Trophoblast cell (in vitro differentiated cells and primary cell): ENCODE data around the gene UQCR11.

Experiments
- DNase-seq, 2 donors: peaks; one replicate each; pipeline ENCODE4 v3.0.0-alpha.2; 2016
- H2AFZ ChIP-seq: 2 replicates; pipeline ENCODE4 v1.6.1; 2013; ENCODE audit warnings: low read length, moderate library complexity, mild to moderate bottlenecking; ENCODE audit not compliant: insufficient read depth, poor library complexity
- H2AK5ac ChIP-seq: 2 replicates; pipeline ENCODE4 v1.6.1; 2013; ENCODE audit warnings: mild to moderate bottlenecking, low read length
- H2BK120ac ChIP-seq: 2 replicates; pipeline ENCODE4 v1.6.1; 2013; ENCODE audit warnings: low read length, mild to moderate bottlenecking, moderate library complexity; ENCODE audit not compliant: insufficient read depth, poor library complexity
- H2BK12ac ChIP-seq: 2 replicates; pipeline ENCODE4 v1.6.1; 2013; ENCODE audit warnings: mild to moderate bottlenecking, low read length, moderate library complexity
- H2BK5ac ChIP-seq: 2 replicates; pipeline ENCODE4 v1.6.1; 2013; ENCODE audit warnings: low read length, low read depth, moderate library complexity, mild to moderate bottlenecking; ENCODE audit not compliant: poor library complexity
- H3K14ac ChIP-seq: 2 replicates; pipeline ENCODE4 v1.6.1; 2013; ENCODE audit warnings: mild to moderate bottlenecking, low read length
- H3K18ac ChIP-seq: 2 replicates; pipeline ENCODE4 v1.6.1; 2013; ENCODE audit warnings: mild to moderate bottlenecking, low read length
- H3K23ac ChIP-seq: 2 replicates; pipeline ENCODE4 v1.6.1; 2013; ENCODE audit warnings: low read length
- H3K27ac ChIP-seq: 2 replicates; pipeline ENCODE4 v1.5.1; 2013; ENCODE audit warnings: low read depth, mild to moderate bottlenecking, inconsistent platforms, low read length, moderate library complexity
- H3K27me3 ChIP-seq: 2 replicates; pipeline ENCODE4 v1.6.1; 2013; ENCODE audit warnings: inconsistent platforms, mild to moderate bottlenecking, low read length, moderate library complexity; ENCODE audit not compliant: insufficient read depth
- H3K36me3 ChIP-seq, 2 experiments: 1 replicate in 1 of 2; 2 replicates in 1 of 2; pipeline ENCODE4 v1.6.1; 2013; ENCODE audit warnings: low read length in 2 of 2, mild to moderate bottlenecking in 2 of 2, moderate library complexity in 1 of 2; ENCODE audit not compliant: insufficient read depth in 2 of 2, control insufficient read depth in 1 of 2
- H3K4ac ChIP-seq: 2 replicates; pipeline ENCODE4 v1.6.1; 2013; ENCODE audit warnings: low read depth, mild to moderate bottlenecking, low read length, moderate library complexity
- H3K4me1 ChIP-seq, 2 experiments: 1 replicate in 1 of 2; 2 replicates in 1 of 2; pipeline ENCODE4 v1.6.1; 2013; ENCODE audit warnings: low read length in 2 of 2, mild to moderate bottlenecking in 2 of 2, moderate library complexity in 1 of 2; ENCODE audit not compliant: insufficient read depth in 2 of 2, control insufficient read depth in 1 of 2
- H3K4me2 ChIP-seq: 2 replicates; pipeline ENCODE4 v1.6.1; 2013; ENCODE audit warnings: inconsistent platforms, mild to moderate bottlenecking, low read length, moderate library complexity
- H3K4me3 ChIP-seq: 2 replicates; pipeline ENCODE4 v1.5.1; 2013; ENCODE audit warnings: mild to moderate bottlenecking, low read depth, low read length, inconsistent platforms
- H3K79me1 ChIP-seq: one replicate; pipeline ENCODE4 v1.6.1; 2013; ENCODE audit warnings: low read length
- H3K79me2 ChIP-seq: 2 replicates; pipeline ENCODE4 v1.6.1; 2013; ENCODE audit warnings: low read length, mild to moderate bottlenecking; ENCODE audit not compliant: control insufficient read depth, insufficient read depth, poor library complexity
- H3K9ac ChIP-seq: 2 replicates; pipeline ENCODE4 v1.6.1; 2013; ENCODE audit warnings: mild to moderate bottlenecking, low read length
- H3K9me3 ChIP-seq: 2 replicates; pipeline ENCODE4 v1.6.1; 2013; ENCODE audit warnings: low read depth, mild to moderate bottlenecking, control low read depth, inconsistent platforms, low read length; ENCODE audit not compliant: insufficient read depth
- H4K12ac ChIP-seq: 2 replicates; pipeline ENCODE4 v1.6.1; 2013; ENCODE audit warnings: low read depth, mild to moderate bottlenecking, low read length, moderate library complexity
- H4K8ac ChIP-seq: 2 replicates; pipeline ENCODE4 v1.6.1; 2013; ENCODE audit warnings: low read depth, mild to moderate bottlenecking, low read length, moderate library complexity
- H4K91ac ChIP-seq: one replicate; pipeline ENCODE4 v1.6.1; 2013; ENCODE audit warnings: low read depth, mild to moderate bottlenecking, low read length, moderate library complexity
- WGBS: extraction: QIAGEN DNeasy Blood & Tissue Kit; methylation state at CpG from one replicate; pipeline ENCODE4 v1.1.7; 2013; ENCODE audit warnings: missing lambda C conversion rate; ENCODE audit not compliant: insufficient read length, insufficient coverage; ENCODE audit errors: extremely low coverage; 5-methylcytosine and 5-hydroxymethylcytosine counted together

The UQCR11 gene

DNA sequence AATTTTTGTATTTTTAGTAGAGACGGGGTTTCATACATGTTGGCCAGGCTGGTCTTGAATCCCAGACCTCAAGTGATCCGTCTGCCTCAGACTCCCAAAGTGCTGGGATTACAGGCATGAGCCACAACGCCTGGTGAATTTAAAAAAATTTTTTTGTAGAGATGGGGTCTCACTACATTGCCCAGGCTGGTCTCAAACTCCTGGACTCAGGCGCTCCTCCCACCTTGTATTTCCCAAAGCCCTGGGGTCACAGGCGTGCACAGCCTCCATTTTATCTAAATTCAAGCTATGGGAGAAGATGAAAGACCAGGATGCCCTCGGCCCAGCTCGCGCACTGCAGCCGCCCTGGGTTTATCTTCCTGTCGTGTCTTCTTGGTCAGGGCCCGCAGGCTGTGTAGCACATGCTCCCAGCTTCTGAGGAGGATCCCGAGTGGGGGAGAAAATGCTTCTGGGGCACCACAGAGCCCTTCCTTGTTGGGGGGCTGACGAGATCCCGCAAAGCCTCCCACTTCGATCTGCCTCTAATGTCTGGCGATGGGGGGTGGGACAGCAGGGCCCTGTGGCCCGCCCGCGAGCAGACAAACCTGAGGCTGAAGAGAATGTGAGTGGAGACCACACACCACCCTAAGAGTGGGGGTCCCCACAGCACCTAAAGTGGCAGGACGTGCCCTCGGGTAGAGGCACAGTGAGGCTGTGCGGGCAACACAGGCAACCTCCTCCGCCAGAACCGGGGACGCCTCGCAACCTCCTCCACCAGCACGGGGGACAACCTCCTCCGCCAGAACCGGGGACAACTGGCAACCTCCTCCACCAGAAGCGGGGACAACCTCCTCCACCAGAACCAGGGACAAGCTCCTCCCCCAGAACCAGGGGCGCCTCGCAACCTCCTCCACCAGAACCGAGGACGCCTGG is 31.3 kb upstream of the UQCR11 start:
- H3K27me3 ChIP-seq: no peaks in the 10 kb centered on the region
- no peak overlapping the region for H3K9ac ChIP-seq
- H3K4me3 ChIP-seq: no peak overlapping the region
- H3K36me3 ChIP-seq: peaks cover 71 to 80% of the 10 kb centered on the region in 2 experiments
- H3K14ac ChIP-seq: no peak overlapping the region
- no peak overlapping the region for H4K12ac ChIP-seq
- H2BK5ac ChIP-seq: no peak overlapping the region
- H3K4me1 ChIP-seq: no peaks in the 10 kb centered on the region
- no peak overlapping the region for H2AK5ac ChIP-seq
- no peaks in the 10 kb centered on the region for H3K79me2 ChIP-seq
- H2BK12ac ChIP-seq: no peak overlapping the region
- H3K23ac ChIP-seq: no peak overlapping the region
- H4K91ac ChIP-seq: no peak overlapping the region
- peak overlapping the region; percentile 12 for H3K18ac ChIP-seq
- DNase-seq: no peak
- H4K8ac ChIP-seq: no peak overlapping the region
- H3K9me3 ChIP-seq: peaks cover 7% of the 10 kb centered on the region
- no peak overlapping the region for H2AFZ ChIP-seq
- no peaks in the 10 kb centered on the region for H3K79me1 ChIP-seq
- H2BK120ac ChIP-seq: no peak overlapping the region
- H3K4ac ChIP-seq: no peak overlapping the region
- no peak overlapping the region for H3K4me2 ChIP-seq
- no CpG with 5 or more reads among the region's 34 CpGs for WGBS
- H3K27ac ChIP-seq: no peak overlapping the region

DNA sequence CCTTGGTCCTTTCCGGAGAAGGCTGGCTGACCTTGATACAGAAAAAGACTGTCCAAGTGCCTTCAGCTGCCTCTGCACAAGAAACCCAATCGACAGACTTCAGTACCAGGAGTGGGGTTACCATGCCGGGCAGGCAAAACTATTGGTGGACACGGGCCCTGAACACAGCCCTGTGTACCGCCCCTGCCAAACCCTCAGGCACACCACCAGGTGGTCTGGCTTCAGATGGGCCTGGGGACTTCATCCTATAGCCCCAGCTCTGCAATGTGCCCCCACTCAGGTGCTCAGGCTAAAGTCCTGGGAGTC is 29.6 kb upstream of the UQCR11 start:
- Histone ChIP-seq H4K91ac (no peak overlapping the region), H4K12ac (no peak overlapping the region), H3K79me2 (no peaks in the 10 kb centered on the region), H2BK120ac (no peak overlapping the region), H3K79me1 (no peaks in the 10 kb centered on the region), H3K27ac (no peak overlapping the region), H3K4ac (no peak overlapping the region), H2AFZ (no peak overlapping the region), H3K36me3 (peaks cover 80 to 90% of the 10 kb centered on the region in 2 experiments), H3K4me2 (no peak overlapping the region), H2BK12ac (no peak overlapping the region), H3K14ac (no peak overlapping the region), H3K9me3 (peaks cover 10% of the 10 kb centered on the region), H3K4me1 (no peaks in the 10 kb centered on the region), H2BK5ac (no peak overlapping the region), H3K4me3 (no peak overlapping the region), H4K8ac (no peak overlapping the region), H2AK5ac (no peak overlapping the region), H3K18ac (no peak overlapping the region), H3K27me3 (no peaks in the 10 kb centered on the region), H3K23ac (no peak overlapping the region), H3K9ac (no peak overlapping the region)
- DNase-seq: no peak
- WGBS: no CpG with 5 or more reads among the region's 5 CpGs

DNA sequence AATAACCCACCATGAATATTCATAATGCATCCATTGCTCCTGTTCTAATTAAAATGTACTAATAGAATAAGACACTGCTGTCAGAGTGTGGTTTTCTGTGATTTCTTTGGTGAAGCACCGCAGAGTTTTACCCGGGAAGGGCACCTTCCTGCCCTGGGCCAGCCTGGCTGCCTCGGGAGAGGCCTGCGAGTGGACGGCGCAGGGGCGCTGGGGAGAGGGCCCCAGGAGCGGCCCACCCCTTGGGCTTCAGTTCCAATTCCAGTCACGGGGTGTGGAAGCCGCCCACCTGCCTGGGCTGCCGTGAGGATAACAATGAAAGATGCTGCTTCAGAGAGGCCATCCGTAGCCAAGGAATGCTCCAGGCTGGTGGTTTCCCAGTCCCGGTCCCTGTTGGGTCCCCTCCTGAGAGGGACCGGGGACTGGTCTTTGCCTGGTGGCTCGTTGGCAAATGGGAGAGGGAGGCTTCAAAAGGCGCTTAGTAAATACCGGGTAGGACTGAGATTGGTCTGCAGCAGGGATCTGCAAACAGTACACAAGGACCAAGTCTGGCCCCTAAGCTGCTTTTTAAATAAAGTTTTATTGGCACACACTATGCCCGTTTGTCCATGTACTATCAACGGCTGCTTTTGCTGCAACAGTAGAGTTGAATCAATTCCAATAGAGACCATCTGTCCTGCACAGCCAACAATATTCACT is 29.1 kb upstream of the UQCR11 start:
- Histone ChIP-seq H2BK12ac (no peak overlapping the region), H2BK120ac (no peak overlapping the region), H2BK5ac (no peak overlapping the region), H4K8ac (no peak overlapping the region), H3K79me2 (no peaks in the 10 kb centered on the region), H3K9me3 (peaks cover 11% of the 10 kb centered on the region), H3K9ac (no peak overlapping the region), H3K4me2 (no peak overlapping the region), H3K27me3 (no peaks in the 10 kb centered on the region), H3K36me3 (peaks cover 81 to 91% of the 10 kb centered on the region in 2 experiments), H2AK5ac (no peak overlapping the region), H3K27ac (no peak overlapping the region), H3K4me3 (no peak overlapping the region), H3K79me1 (no peaks in the 10 kb centered on the region), H3K18ac (no peak overlapping the region), H4K91ac (no peak overlapping the region), H3K23ac (no peak overlapping the region), H2AFZ (no peak overlapping the region), H3K14ac (no peak overlapping the region), H4K12ac (no peak overlapping the region), H3K4ac (no peak overlapping the region), H3K4me1 (no peaks in the 10 kb centered on the region)
- no CpG with 5 or more reads among the region's 19 CpGs for WGBS
- no peak for DNase-seq

DNA sequence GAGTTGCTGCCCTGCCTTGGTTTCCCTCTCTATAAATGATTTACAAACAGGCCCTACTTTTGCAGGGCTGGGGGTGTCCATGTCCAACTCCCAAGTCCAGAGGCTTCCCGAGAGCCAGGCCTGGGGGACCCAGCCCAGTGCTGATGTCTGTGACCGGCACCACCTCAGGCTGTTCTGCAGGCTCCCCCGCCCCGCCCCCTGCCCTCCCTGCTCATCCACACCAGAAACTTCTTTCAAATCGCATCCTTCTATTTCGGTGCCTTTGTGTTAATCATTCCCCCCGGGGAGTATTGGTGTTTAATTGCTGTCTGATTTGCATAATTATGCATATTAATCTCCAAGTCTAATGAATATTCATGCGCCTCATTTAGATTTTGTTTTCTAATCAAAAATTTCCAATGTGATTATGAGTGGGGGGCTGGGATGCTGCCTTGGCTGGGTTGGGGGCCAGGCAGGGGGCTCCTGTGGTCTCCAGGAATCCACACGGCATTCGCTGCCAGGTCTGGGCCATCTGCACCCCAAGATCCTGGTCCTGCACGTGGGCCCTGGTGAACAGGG is 28.1 kb upstream of the UQCR11 start:
- Histone ChIP-seq H3K9ac (no peak overlapping the region), H3K27me3 (no peaks in the 10 kb centered on the region), H2AFZ (no peak overlapping the region), H3K14ac (no peak overlapping the region), H4K12ac (no peak overlapping the region), H3K18ac (no peak overlapping the region), H2BK120ac (no peak overlapping the region), H3K4me3 (no peak overlapping the region), H4K8ac (no peak overlapping the region), H3K27ac (no peak overlapping the region), H3K4me1 (no peaks in the 10 kb centered on the region), H3K79me1 (no peaks in the 10 kb centered on the region), H3K36me3 (peaks cover 74 to 83% of the 10 kb centered on the region in 2 experiments), H3K9me3 (peaks cover 11% of the 10 kb centered on the region), H4K91ac (no peak overlapping the region), H3K4me2 (no peak overlapping the region), H2BK12ac (no peak overlapping the region), H2AK5ac (no peak overlapping the region), H3K79me2 (no peaks in the 10 kb centered on the region), H3K23ac (no peak overlapping the region), H2BK5ac (no peak overlapping the region), H3K4ac (no peak overlapping the region)
- no peak for DNase-seq
- WGBS: no CpG with 5 or more reads among the region's 11 CpGs
